OCI-LY3 (cell line): ENCODE data around the gene CRNN.

Experiments
- CTCF ChIP-seq: fragments of 200-600, 300-600 bp; sonication (generic); IDR thresholded peaks from 2 replicates; pipeline ENCODE4 v1.5.1; 2014; ENCODE audit warnings: antibody characterized with exemption, low read length, low read depth
- EZH2phosphoT487 ChIP-seq: fragments of 200-600 bp; shearing (Covaris generic); IDR thresholded peaks from 2 replicates; pipeline ENCODE4 v1.6.1; 2018; ENCODE audit warnings: antibody characterized with exemption, mixed run types, low read depth

GRCh38 chr1:152367436-152367835 is 46.6 kb downstream of the CRNN start:
- no peak for TF ChIP-seq CTCF
- no peak for TF ChIP-seq EZH2phosphoT487
